IMR-90 (cell line): Measurements from ENCODE around the gene DENND2C. TPM values are rescaled to one million over a fixed set of nuclear protein-coding genes. Genes with fewer than 3 reads are reported as not detected.

Experiments used
- ATAC-seq: fragments of 200-7000 bp; cut with Tn5 transposase; 2 replicates; pipeline ENCODE4 v1.9.1; 2020; ENCODE audit warnings: low read depth, mild to moderate bottlenecking, moderate library complexity
- BruUV-seq: library from RNA; stranded (reverse); fragments of 400-500 nt; replicated peaks from 2 replicates; lab custom pipeline; 2021; lab: Mats Ljungman, UMichigan
- CTCF ChIA-PET: fragments of 300-600 bp; formaldehyde crosslinking; extraction: SDS; loops from one replicate; lab custom pipeline; 2021; ENCODE audit warnings: antibody characterized with exemption; lab: Yijun Ruan, JAX
- POLR2A ChIA-PET: fragments of 300-600 bp; sonication (Branson Sonifier 250); formaldehyde crosslinking; loops from one replicate; lab custom pipeline; 2022; ENCODE audit warnings: antibody characterized with exemption; ENCODE audit not compliant: unreplicated experiment; lab: Charles Lee
- DNase-seq: peaks from one replicate; pipeline ENCODE4 v3.0.0; 2013
- H2AFZ ChIP-seq: replicated peaks from 2 replicates; pipeline ENCODE3; 2013; ENCODE audit warnings: low read length, mild to moderate bottlenecking; ENCODE audit not compliant: poor library complexity
- H2AK5ac ChIP-seq: 2 replicates; pipeline ENCODE4 v1.6.1; 2013; ENCODE audit warnings: low read depth, low read length, inconsistent platforms
- H2AK9ac ChIP-seq: replicated peaks from 2 replicates; pipeline ENCODE3; 2013; ENCODE audit warnings: mild to moderate bottlenecking, low read depth, low read length, moderate library complexity; ENCODE audit not compliant: poor library complexity
- H2BK120ac ChIP-seq: 2 replicates; pipeline ENCODE4 v1.6.1; 2013; ENCODE audit warnings: low read depth, low read length, inconsistent platforms
- H2BK15ac ChIP-seq: 3 replicates; pipeline ENCODE4 v1.6.1; 2013; ENCODE audit warnings: low read depth, low read length, inconsistent platforms
- H2BK20ac ChIP-seq: 2 replicates; pipeline ENCODE4 v1.6.1; 2013; ENCODE audit warnings: low read depth, mild to moderate bottlenecking, inconsistent platforms, low read length, moderate library complexity
- H2BK5ac ChIP-seq: 2 replicates; pipeline ENCODE4 v1.6.1; 2013; ENCODE audit warnings: mild to moderate bottlenecking, low read depth, low read length, inconsistent platforms; ENCODE audit not compliant: poor library complexity, severe bottlenecking
- H3K14ac ChIP-seq: replicated peaks from 2 replicates; pipeline ENCODE4 v1.6.1; 2013; ENCODE audit warnings: low read depth, low read length, inconsistent platforms
- H3K18ac ChIP-seq: 2 replicates; pipeline ENCODE4 v1.6.1; 2013; ENCODE audit warnings: low read depth, low read length, control low read depth
- H3K23ac ChIP-seq: 2 replicates; pipeline ENCODE4 v1.6.1; 2013; ENCODE audit warnings: low read depth, low read length, inconsistent platforms
- H3K27ac ChIP-seq: 2 replicates; pipeline ENCODE4 v1.5.1; 2013; ENCODE audit warnings: mild to moderate bottlenecking, control low read depth, low read length; ENCODE audit not compliant: insufficient read depth
- H3K27me3 ChIP-seq: 2 replicates; pipeline ENCODE4 v1.6.1; 2013; ENCODE audit warnings: low read length; ENCODE audit not compliant: control insufficient read depth, insufficient read depth
- H3K36me3 ChIP-seq: 2 replicates; pipeline ENCODE4 v1.6.1; 2013; ENCODE audit warnings: low read length, mixed read lengths; ENCODE audit not compliant: control insufficient read depth, insufficient read depth
- H3K4ac ChIP-seq: 2 replicates; pipeline ENCODE4 v1.6.1; 2013; ENCODE audit warnings: low read depth, low read length, inconsistent platforms
- H3K4me1 ChIP-seq: 2 replicates; pipeline ENCODE4 v1.6.1; 2013; ENCODE audit warnings: low read length, mixed read lengths; ENCODE audit not compliant: control insufficient read depth, insufficient read depth
- H3K4me2 ChIP-seq: 2 replicates; pipeline ENCODE4 v1.6.1; 2013; ENCODE audit warnings: low read depth, mild to moderate bottlenecking, control low read depth, low read length, moderate library complexity
- H3K4me3 ChIP-seq: 2 replicates; pipeline ENCODE4 v1.5.1; 2013; ENCODE audit warnings: low read depth, mild to moderate bottlenecking, control low read depth, low read length, moderate library complexity; ENCODE audit not compliant: insufficient read depth
- H3K56ac ChIP-seq: 2 replicates; pipeline ENCODE4 v1.6.1; 2013; ENCODE audit warnings: low read length, inconsistent platforms; ENCODE audit not compliant: insufficient read depth; ENCODE audit errors: extremely low read depth
- H3K79me1 ChIP-seq, 2 experiments: 2 replicates each; pipeline ENCODE4 v1.6.1; 2013; ENCODE audit warnings: low read length in 2 of 2, inconsistent platforms in 1 of 2, low read depth in 1 of 2
- H3K9ac ChIP-seq: 2 replicates; pipeline ENCODE4 v1.6.1; 2013; ENCODE audit warnings: low read depth, low read length, control low read depth
- H3K9me1 ChIP-seq: 2 replicates; pipeline ENCODE4 v1.6.1; 2013; ENCODE audit warnings: low read length, inconsistent platforms; ENCODE audit not compliant: insufficient read depth
- H3K9me3 ChIP-seq: 2 replicates; pipeline ENCODE4 v1.6.1; 2013; ENCODE audit warnings: low read length; ENCODE audit not compliant: control insufficient read depth, insufficient read depth
- H4K20me1 ChIP-seq: 2 replicates; pipeline ENCODE4 v1.6.1; 2013; ENCODE audit warnings: low read length, inconsistent platforms; ENCODE audit not compliant: insufficient read depth
- H4K5ac ChIP-seq: 2 replicates; pipeline ENCODE4 v1.6.1; 2013; ENCODE audit warnings: mild to moderate bottlenecking, low read depth, low read length, control low read depth
- H4K8ac ChIP-seq, 2 experiments: 2 replicates each; pipeline ENCODE4 v1.6.1; 2013; ENCODE audit warnings: low read depth in 2 of 2, low read length in 2 of 2, control low read depth in 1 of 2, inconsistent platforms in 1 of 2
- H4K91ac ChIP-seq: 2 replicates; pipeline ENCODE4 v1.6.1; 2013; ENCODE audit warnings: low read depth, low read length, inconsistent platforms; ENCODE audit not compliant: insufficient read depth
- BHLHE40 ChIP-seq: fragments of 150-350 bp; IDR thresholded peaks from 2 replicates; pipeline ENCODE4 v1.6.1; 2016; ENCODE audit warnings: mild to moderate bottlenecking, low read depth, low read length
- CEBPB ChIP-seq: IDR thresholded peaks from 2 replicates; pipeline ENCODE4 v1.6.1; 2012; ENCODE audit warnings: low read depth, low read length, improper control_type of control experiment
- CHD1 ChIP-seq: IDR thresholded peaks from 2 replicates; pipeline ENCODE4 v1.6.1; 2012; ENCODE audit warnings: low read depth, low read length, improper control_type of control experiment
- MAFK ChIP-seq: IDR thresholded peaks from 2 replicates; pipeline ENCODE4 v1.6.1; 2012; ENCODE audit warnings: low read depth, low read length, improper control_type of control experiment
- MAZ ChIP-seq: IDR thresholded peaks from 2 replicates; pipeline ENCODE4 v1.6.1; 2012; ENCODE audit warnings: low read depth, mild to moderate bottlenecking, low read length, improper control_type of control experiment, moderate library complexity, borderline replicate concordance
- RAD21 ChIP-seq: IDR thresholded peaks from 2 replicates; pipeline ENCODE4 v1.6.1; 2012; ENCODE audit warnings: low read length, improper control_type of control experiment
- RFX5 ChIP-seq: IDR thresholded peaks from 2 replicates; pipeline ENCODE4 v1.8.0; 2012; ENCODE audit warnings: low read depth, mild to moderate bottlenecking, low read length, moderate library complexity
- SMC3 ChIP-seq: fragments of 150-350 bp; IDR thresholded peaks from 2 replicates; pipeline ENCODE4 v1.6.1; 2016; ENCODE audit warnings: low read depth, mild to moderate bottlenecking, antibody characterized with exemption, low read length, moderate library complexity
- WGBS, 2 experiments: methylation state at CpG; one replicate each; pipeline versions ENCODE4 v1.1.5 to v1.1.7; 2013; ENCODE audit warnings: missing lambda C conversion rate in 2 of 2; ENCODE audit not compliant: insufficient read length in 1 of 2; ENCODE audit errors: extremely low coverage in 2 of 2; 5-methylcytosine and 5-hydroxymethylcytosine counted together
- dilution Hi-C: fragments of 300-500 bp; cut with HindIII; formaldehyde crosslinking; loops from one replicate; pipeline ENCODE4 v1.14.3; 2018; ENCODE audit warnings: low sequenced_read_pairs; ENCODE audit not compliant: unreplicated experiment
- in situ Hi-C: fragments of 300-500 bp; cut with MboI; formaldehyde crosslinking; loops from 3 replicates; pipeline ENCODE4 v1.14.3; 2019; ENCODE audit warnings: low sequenced_read_pairs, inconsistent platforms, mixed read lengths
- intact Hi-C: fragments of 100-400 bp; cut with micrococcal nuclease; formaldehyde crosslinking; loops from 2 replicates; pipeline ENCODE4 v1.10.0; 2022
- polyA plus RNA-seq, 3 experiments: library from polyadenylated mRNA; depleted of rRNA; stranded (reverse); fragments of >200 nt; gene quantifications; 2 replicates each; pipeline ENCODE4 v1.2.3, GENCODE V29; 2012; ENCODE audit warnings: low replicate concordance in 1 of 3
- total RNA-seq: library from RNA; depleted of rRNA; stranded (reverse); fragments of >200 nt; gene quantifications from 2 replicates; pipeline ENCODE4 v1.2.3, GENCODE V29; 2012
- TF ChIP-seq, protein P1 (sequence below): fragments of 150-350 bp; IDR thresholded peaks from 2 replicates; pipeline ENCODE4 v1.6.1; 2017; ENCODE audit warnings: mild to moderate bottlenecking, antibody characterized with exemption, low read length, low read depth
- TF ChIP-seq, protein P2 (sequence below): conservative IDR thresholded peaks from 2 replicates; pipeline ENCODE4 v1.5.1; 2012; ENCODE audit warnings: mild to moderate bottlenecking, low read depth, low read length, improper control_type of control experiment

The DENND2C gene
- total and polyA plus RNA-seq, 2 of the 4 experiments (the other 2 are of a cell fraction) = 0.58 to 2.2 TPM

DNA sequence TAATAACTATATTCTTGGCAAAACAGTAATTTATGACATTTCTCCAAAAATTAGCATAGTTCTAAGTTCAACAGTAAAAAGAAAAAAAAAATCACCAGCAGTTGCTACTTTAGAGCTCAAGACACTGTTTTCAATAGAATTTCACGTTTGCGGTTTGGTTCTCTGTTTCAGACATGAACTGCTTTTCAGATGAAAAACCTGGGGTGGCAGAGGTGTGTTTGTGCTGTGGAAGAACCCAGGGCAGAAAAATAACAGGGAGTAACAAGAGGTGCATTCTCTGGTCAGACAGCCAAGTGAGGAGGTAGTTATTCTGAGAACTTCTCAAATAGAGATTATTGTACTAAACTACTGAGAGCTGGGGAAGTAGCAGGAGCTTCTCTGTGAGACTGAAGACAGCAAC lies 37.8 kb upstream of the DENND2C start:
- H2BK15ac ChIP-seq = no peak overlapping the region
- H2AFZ ChIP-seq = no peak overlapping the region
- H2AK9ac ChIP-seq = no peak overlapping the region
- H3K79me1 ChIP-seq = peaks cover 11 to 27% of the 10 kb centered on the region in 2 experiments
- H3K4ac ChIP-seq = no peak overlapping the region
- H3K56ac ChIP-seq = no peak overlapping the region
- TF ChIP-seq RAD21 = no peak
- TF ChIP-seq MAZ = no peak
- TF ChIP-seq, protein P1, sequence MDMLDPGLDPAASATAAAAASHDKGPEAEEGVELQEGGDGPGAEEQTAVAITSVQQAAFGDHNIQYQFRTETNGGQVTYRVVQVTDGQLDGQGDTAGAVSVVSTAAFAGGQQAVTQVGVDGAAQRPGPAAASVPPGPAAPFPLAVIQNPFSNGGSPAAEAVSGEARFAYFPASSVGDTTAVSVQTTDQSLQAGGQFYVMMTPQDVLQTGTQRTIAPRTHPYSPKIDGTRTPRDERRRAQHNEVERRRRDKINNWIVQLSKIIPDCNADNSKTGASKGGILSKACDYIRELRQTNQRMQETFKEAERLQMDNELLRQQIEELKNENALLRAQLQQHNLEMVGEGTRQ = no peak
- no peak for TF ChIP-seq SMC3
- TF ChIP-seq, protein P2, sequence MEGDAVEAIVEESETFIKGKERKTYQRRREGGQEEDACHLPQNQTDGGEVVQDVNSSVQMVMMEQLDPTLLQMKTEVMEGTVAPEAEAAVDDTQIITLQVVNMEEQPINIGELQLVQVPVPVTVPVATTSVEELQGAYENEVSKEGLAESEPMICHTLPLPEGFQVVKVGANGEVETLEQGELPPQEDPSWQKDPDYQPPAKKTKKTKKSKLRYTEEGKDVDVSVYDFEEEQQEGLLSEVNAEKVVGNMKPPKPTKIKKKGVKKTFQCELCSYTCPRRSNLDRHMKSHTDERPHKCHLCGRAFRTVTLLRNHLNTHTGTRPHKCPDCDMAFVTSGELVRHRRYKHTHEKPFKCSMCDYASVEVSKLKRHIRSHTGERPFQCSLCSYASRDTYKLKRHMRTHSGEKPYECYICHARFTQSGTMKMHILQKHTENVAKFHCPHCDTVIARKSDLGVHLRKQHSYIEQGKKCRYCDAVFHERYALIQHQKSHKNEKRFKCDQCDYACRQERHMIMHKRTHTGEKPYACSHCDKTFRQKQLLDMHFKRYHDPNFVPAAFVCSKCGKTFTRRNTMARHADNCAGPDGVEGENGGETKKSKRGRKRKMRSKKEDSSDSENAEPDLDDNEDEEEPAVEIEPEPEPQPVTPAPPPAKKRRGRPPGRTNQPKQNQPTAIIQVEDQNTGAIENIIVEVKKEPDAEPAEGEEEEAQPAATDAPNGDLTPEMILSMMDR = no peak
- no peak for TF ChIP-seq BHLHE40
- no peak for TF ChIP-seq CEBPB
- TF ChIP-seq MAFK = no peak
- TF ChIP-seq CHD1 = no peak
- TF ChIP-seq RFX5 = no peak
- no peak for DNase-seq
- H3K18ac ChIP-seq = no peak overlapping the region
- H3K27ac ChIP-seq = no peak overlapping the region
- no peaks in the 10 kb centered on the region for H3K27me3 ChIP-seq
- no peak for ATAC-seq
- no peak overlapping the region for H3K4me2 ChIP-seq
- BruUV-seq = no TSS peak
- peaks cover 26% of the 10 kb centered on the region for H3K36me3 ChIP-seq
- H3K9ac ChIP-seq = no peak overlapping the region
- H3K9me3 ChIP-seq = no peaks in the 10 kb centered on the region
- whole genome bisulfite sequencing, 2 experiments = 92% methylated on average over 2 of the region's 2 CpGs; no CpG with 5 or more reads in 1 of the 2 experiments
- ChIA-PET POLR2A (interaction anchor here (1.0 kb wide), 1 partner anchor 8 kb away, joined by 3 read pairs; the partner anchor contains the start of gene NRAS), CTCF (no interaction called here)
- intact Hi-C loops (no loop called here), in situ Hi-C loops (loop anchor here (25.0 kb wide), 1 partner anchor 745 kb away; no protein-coding TSS in a partner anchor), dilution Hi-C loops (no loop called here)
- H3K9me1 ChIP-seq = no peaks in the 10 kb centered on the region
- no peak overlapping the region for H2BK5ac ChIP-seq
- peaks cover 4% of the 10 kb centered on the region; the same call in 1 of the 2 replicates for H4K20me1 ChIP-seq
- H3K4me1 ChIP-seq = no peaks in the 10 kb centered on the region
- H3K14ac ChIP-seq = no peak overlapping the region
- no peak overlapping the region for H2BK120ac ChIP-seq
- H4K8ac ChIP-seq = no peak overlapping the region
- no peak overlapping the region for H2BK20ac ChIP-seq
- H4K5ac ChIP-seq = no peak overlapping the region
- no peak overlapping the region for H4K91ac ChIP-seq
- no peak overlapping the region for H2AK5ac ChIP-seq
- no peak overlapping the region for H3K23ac ChIP-seq
- no peak overlapping the region for H3K4me3 ChIP-seq
